Measurements from ENCODE around the gene SLC2A4.

The SLC2A4 gene

DNA sequence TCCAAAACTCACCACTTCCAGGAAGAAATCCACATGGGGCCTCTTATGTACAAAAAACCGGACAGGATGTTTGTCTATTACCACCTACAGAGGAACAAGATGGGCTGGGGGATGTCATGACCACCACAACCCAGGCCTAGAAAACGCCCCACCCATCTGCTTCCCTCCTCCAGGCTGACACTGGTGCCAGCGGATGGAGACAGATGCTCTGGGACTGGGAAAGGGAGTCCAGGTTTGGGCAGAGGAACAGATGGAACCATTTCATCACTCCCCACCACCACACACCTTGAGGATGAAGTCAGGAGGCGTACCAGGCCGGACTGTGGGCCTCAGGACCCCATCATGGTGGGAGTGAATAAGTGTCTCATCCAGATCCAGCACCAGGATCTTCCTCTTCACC is 34.7 kb upstream of the SLC2A4 start:
- DNase-seq (ENCODE audit: low read depth, low spot score), result no peak

DNA sequence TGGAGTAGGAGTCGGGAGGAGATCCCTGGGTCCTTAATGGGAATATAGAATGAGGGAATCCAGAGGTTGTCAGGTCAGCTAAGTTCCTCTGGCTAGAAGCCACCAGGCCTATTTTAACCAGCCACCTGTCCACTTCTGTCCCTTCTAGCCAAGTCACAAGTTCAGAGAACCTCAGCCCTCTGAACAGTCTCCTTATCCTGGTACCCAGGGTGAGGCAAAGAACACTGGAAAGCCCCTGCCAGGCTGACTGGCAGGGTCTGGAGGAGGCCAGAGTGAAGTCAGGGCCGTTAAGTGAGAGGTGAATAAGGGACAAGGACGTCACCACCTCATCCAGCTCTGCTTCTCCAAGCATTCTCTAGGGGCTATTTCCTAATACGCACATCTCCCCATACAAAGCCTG is 32.7 kb upstream of the SLC2A4 start:
- DNase-seq (ENCODE audit: low read depth, low spot score), result no peak

DNA sequence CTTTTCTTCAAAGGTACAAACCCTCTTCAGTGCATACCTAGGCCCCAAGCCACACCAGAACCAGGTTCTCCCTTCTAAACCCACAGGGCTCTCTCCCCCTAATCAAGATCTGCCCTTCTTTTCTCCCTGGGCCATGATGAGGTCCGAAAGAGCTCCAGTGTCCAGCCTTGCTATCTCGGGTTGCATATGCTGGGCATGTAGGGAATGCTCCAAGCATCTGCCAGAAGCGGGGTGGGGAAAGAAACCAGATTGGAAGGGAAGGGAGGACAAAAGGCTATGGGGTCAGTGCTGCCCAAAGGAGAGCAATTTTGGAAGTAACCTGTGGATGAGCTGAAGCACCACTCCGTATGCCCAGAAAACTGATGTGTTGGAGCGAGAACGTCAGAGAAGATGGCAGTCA is 32.3 kb upstream of the SLC2A4 start:
- no peak for DNase-seq (ENCODE audit: low read depth, low spot score)

DNA sequence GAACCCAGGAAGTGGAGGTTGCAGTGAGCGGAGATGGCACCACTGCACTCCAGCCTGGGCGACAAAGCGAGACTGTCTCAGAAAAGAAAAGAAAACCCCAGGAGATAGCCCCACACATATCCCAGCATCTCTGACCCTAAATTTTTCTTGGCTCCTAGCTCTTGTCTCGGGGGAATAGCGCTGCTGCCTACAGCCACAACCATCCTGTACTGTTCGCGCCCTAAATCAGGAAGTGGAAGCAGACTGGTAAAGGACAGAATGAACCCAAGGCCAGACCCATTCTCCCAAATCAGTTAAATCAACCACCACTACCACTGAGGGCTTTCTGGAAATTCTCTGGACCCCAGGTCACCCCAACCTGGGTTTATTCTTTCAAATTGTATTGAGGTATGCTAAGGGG is 31.7 kb upstream of the SLC2A4 start:
- no peak for DNase-seq (ENCODE audit: low read depth, low spot score)

DNA sequence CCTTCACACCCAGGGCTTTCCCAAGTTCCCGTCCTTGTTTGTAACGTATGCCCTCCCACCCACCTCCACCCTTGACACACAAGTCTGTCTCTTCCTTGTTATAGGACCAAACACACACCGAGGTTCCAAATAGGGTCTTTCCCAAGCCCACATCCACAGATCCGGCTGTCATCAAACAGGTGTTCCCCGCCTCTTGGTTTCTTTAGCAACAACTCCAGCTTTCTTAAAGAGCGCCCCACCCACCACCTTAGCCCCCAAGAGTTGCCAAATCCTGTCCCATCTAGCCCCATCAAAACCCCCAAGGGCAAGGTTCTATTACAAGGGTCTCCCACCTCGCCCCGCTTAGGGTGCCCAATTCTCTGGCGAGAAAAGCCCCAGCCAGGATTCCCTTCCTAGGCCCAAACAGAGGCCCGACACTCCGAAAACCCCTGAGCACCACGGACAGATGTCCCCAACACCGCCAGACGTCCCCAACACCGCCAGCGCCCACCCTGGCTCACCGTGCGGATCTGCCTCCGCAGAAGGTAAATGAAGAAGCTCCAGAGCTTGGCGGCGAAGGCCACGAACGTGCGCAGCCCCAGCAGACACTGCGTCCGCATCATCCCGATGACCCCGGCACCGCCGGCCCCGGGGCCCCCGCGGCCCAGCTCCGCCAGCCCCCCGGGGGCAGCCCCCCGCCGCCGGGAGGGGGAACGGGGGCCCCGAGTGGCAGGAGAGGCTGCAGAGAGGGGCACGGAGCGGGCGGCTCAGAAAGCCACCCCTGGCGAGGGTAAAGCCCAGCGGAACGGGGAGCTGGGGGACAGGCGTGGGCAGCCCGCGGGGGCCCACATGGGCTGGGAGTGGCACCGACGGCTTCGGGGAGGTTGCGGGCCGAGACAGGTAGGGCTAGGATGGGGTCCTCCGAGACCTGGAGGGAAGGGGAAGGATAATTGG is 30.6 kb upstream of the SLC2A4 start:
- DNase-seq (ENCODE audit: low read depth, low spot score), result no peak

DNA sequence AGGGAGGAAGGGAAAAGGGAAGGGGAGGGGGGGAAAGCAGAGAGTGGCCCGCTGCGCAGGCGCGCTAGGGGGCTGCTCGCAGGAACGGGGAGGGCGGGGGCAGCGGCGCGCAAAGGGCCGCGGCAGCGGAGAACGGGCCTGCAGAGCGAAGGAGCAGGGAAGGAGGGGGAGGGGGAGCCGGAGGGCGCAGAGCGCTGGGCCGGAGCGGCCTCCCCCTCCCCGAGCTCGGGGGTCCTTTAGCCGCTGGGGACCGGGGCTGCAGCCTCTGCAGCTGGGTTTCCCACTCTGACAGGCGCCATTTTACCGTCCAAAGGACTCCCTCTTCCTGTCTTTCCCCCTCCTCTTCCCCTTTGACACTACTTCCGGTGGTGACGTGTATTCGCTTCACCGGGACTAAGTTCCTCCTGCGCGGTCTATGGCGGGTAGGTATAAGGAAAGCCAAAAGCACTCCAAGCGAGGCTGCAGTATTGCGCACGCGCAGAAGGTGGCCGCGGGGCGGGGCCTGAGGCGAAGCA is 29.8 kb upstream of the SLC2A4 start, which contains the start of gene CTDNEP1:
Gene CTDNEP1 (minus strand): TSS at position 74 of the 515 bp plus-strand sequence. CDS start 438 bp downstream, outside the sequence.
- DNase-seq (ENCODE audit: low read depth, low spot score), result peak; percentile 93

DNA sequence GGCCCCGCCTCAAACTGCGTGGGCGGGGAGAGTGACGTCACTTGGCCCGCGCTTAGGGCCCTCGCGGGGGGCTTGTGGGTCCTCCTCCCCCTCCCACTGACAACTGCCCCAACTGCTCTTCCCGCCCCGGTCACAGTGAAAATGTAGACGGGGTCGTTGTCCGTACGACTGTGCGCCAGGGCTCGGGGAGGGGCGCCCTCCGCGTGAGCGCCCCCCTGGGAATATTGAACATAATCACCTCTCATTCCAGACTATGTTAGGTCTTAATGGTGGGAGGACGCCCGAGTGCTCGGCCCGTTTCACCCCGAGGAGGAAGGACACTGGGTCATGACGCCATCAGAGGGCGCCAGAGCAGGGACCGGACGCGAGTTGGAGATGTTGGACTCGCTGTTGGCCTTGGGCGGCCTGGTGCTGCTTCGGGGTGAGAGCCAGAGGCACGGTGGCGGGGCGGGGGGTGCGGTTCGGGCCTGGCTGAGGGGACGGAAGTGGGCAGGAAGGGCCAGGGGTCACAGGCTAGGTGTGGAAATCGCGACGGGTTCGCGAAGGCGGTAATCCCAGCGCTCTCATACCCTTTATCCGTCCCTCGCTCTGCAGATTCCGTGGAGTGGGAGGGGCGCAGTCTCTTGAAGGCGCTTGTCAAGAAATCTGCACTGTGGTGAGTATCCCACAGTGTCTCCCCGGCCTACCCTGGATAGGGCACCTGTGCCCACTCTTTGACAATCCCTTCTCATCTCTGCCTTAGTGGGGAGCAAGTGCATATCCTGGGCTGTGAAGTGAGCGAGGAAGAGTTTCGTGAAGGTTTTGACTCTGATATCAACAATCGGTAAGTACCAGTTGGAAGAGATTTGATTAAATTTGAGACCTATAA is 29.1 kb upstream of the SLC2A4 start, which contains the start of gene ELP5:
Gene ELP5 (plus strand): TSS at position 40 of the 868 bp plus-strand sequence. CDS start 336 bp downstream, at position 376.
- peak; percentile 74 for DNase-seq (ENCODE audit: low read depth, low spot score)

DNA sequence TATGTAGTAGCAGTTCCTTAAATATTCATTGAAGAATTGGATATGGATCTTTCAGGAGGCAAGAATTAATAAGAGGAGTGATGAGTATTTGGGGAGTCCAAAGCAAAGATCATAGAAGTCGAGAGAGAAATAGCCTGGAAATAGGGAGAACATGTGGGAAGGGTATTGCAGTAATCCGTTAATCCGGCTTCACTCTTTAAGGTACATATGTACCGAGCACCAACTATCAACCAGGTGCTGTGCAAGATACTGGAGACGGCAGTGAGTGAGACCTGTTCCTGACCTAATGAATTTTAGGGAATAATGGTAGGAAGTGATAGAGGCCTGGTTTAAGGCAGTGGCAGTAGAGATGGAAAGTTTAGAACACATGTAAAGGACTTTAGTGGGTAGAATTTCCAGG is 28.4 kb upstream of the SLC2A4 start:
- no peak for DNase-seq (ENCODE audit: low read depth, low spot score)

DNA sequence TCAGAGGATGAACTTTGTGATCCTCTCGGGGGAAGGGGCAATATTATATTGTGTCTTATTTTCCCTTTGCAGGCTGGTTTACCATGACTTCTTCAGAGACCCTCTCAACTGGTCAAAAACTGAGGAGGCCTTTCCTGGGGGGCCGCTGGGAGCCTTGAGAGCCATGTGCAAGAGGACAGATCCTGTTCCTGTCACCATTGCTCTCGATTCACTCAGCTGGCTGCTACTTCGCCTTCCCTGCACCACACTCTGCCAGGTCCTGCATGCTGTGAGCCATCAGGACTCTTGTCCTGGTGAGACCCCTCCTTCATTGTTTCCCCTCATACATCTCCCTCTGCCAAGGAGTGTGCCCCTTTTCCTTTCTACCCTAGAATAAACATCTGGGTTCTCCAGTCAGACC is 27.0 kb upstream of the SLC2A4 start:
- no peak for DNase-seq (ENCODE audit: low read depth, low spot score)

DNA sequence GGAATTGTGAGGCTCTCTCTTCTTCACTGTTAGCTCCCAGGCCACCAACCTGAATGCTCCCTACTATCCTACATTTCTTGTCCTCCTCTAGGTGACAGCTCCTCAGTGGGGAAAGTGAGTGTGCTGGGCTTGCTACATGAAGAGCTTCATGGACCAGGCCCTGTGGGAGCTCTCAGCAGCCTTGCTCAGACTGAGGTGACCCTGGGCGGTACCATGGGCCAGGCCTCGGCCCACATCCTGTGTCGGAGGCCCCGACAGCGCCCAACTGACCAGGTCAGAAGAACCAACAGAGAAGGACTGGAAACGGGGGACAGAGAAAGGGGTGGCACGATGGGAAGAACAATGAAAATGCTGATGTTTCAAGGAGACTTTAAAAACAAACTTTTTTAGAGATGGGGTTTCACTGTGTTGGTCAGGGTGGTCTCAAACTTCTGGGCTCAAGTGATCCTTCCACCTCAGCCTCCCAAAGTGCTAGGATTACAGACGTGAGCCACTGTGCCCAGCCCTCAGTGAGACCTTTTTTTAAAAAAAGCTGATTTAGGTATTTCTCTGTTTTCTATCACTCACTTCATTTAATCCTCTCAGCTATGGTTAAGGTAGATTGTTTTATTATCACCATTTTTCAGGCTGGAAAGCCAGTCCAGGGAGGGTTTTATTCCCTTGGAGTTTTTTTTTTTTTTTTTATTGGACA is 24.6 kb upstream of the SLC2A4 start:
- DNase-seq (ENCODE audit: low read depth, low spot score), result no peak

DNA sequence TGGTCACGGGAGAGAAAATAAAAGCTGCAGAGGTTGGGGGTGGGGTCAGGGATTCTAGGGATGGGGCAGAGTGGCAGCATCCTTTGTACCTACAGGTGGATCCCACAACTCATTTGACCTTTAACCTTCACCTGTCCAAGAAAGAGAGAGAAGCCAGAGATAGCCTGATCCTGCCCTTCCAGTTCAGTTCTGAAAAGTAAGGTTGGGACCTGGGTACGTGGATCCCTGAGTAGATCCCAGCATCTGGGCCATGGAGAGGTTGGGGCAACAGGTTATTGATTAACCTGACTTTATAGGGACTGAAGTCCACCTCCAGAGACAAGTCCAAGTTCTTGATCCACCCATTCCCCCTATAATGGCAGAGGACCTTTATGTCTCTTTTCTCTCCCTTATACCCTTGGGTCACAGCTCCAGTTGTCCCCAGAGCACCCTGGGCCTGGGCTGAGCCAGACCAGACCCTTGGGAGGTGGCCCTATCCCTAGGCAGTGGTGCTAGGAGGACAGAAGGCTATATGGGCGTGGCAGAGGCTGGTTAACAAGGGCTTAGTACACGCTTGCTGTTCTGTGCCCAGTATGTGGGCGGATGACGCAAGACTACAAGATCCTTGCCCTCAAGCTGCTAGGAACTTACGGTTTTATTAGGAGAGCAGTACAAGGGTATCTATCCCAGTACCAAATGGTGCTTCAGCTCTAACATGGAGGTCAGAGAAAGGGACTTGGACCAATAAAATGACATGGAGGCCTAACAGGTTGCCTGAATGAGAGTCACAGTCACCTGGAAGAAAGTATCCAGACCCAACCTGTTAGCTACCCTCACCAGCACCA is 22.6 kb upstream of the SLC2A4 start:
- no peak for DNase-seq (ENCODE audit: low read depth, low spot score)

DNA sequence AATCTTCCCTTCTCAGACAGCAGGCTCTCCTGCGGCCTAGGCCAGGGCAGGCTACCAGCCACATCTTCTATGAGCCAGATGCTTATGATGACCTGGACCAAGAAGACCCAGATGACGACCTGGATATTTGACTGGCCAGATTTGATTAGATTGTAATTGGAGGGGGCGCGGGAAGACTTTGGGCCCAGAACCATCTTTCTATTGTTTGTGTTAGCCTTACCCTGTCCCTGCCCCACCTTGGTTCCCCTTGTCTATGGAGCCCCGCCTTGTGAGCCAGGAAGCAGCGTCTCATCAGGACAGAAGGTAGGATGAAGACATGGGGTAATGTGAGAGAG is 22.0 kb upstream of the SLC2A4 start:
- no peak for DNase-seq (ENCODE audit: low read depth, low spot score)

DNA sequence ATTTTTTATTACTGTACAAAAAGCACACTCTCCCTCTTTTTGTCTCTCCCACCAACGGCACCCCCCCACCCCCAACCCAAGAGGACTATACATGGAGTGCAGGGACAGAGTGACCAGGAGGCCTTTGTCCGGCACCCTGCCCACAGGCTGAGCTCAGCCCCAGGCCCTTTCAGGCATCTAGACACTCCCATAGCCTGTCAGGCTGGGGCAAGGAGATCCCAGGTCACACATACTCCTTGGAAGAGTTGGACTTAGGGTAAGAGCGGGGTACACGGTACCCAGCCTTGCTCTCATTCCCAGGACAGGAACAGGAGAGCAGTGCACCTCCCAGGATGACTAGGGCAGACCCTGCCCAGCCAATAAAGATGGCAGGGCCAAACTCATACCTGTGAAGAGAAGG is 21.4 kb upstream of the SLC2A4 start:
- DNase-seq (ENCODE audit: low read depth, low spot score), result no peak

DNA sequence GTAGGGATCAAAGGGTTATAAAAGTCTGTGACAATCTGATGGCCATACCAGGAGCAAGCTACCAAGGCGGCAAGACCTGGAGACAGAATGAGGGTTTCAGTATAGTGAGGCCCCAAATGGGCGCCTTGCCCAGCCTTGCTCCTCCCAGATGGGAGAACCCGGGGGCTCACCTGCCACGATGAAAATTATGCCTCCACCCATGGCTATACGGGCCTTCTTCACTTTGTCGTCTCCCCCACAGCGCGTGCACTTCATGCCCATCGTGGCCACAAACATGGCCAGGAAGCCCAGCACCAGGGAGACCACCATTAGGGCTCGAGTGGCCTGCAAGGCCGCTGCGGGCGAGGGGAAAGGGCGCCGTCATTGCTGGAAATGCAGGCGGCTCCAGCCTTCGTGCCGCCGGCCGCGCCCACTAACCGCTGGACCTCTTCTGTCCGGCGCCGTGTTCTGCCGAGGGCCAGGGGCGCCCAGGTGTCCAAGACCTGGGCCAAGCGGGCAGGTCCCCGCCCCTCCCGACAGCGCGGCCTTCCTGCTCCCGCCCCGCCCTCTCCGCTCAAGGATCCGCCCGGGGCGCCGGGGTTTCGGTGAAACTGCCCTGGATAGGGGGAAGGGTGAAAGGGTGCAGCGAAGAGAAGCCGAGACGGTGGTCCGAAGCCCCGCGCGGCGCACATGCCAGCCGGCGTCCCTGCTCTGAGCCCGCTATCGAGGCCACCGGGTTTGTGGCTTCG is 20.7 kb upstream of the SLC2A4 start:
- no peak for DNase-seq (ENCODE audit: low read depth, low spot score)

DNA sequence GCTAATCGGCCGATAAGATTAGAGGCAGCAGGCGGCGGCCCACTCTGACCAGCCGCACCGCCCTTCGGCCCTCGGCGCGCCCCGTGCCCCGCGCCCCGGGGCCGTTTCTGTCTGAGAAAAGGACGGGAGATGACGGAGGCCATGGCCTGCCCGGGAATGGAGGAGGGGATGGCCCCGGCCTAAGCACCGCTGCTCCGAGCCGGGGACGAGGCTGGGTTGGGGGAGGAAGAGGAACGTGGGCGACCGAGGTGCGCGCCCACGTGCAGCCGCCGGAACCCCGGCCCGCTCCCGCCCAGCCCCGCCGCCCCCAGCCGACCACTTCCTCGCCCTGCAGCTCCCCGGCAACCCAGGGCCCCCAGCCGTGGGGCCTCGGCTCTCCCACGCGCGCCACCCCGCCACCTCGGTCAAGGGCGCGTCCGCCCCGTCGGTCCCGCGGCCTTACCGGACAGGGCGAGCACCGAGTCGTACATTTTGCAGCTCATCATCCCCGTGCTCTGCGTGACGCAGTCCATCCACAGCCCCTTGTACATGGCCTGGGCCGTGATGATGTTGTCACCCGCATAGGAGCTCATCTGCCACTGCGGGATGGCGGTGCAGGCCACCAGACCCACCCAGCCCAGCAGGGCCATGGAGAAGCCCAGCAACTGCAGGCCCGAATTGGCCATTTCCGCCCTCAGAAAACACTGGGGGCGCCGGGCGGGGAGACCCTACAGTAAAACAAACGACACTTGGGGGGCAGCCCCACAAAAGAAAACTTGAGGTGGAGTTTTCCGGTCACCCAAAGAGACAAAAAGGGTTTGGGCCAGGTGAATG is 19.9 kb upstream of the SLC2A4 start:
- no peak for DNase-seq (ENCODE audit: low read depth, low spot score)

DNA sequence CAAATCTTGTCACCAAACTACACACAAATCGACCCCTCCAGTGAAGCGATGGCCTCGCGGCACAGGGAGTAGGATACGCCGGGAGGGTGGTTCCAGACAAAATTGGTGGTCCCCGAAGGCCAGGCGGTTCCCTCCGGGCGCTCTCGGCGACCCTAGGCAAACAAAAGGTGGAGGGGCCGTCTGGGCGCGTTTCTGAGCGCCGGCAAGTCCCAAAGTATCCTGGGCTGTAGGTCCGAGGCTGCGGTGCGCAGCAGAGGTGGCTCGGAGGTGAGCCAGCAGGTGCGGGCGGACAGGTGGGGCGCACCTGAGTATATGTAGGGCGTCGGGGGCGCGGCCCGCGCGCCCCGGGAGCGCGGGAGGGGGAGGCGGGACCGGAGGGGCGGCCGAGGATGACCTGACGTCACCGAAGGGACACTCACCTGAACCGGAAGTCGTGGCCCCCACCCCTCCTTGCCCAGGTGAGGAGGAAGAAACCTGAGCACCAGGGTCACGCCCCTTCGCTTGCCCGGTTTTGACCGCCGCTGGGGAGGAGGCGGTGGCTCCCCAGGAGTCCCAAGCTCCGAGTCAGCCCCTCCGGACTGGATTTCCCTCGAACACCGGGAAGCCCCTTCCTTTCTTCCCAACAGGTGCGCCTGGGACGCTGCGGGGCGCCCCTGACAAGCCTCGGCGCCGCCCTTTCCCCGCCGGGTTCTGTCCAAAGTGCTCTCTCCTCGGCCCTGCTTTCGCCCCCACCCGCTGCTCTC is 19.2 kb upstream of the SLC2A4 start, which contains the start of gene CLDN7:
Gene CLDN7 (minus strand): TSS at position 287 of the 743 bp plus-strand sequence. CDS start 435 bp downstream, outside the sequence.
- DNase-seq (ENCODE audit: low read depth, low spot score), result no peak

DNA sequence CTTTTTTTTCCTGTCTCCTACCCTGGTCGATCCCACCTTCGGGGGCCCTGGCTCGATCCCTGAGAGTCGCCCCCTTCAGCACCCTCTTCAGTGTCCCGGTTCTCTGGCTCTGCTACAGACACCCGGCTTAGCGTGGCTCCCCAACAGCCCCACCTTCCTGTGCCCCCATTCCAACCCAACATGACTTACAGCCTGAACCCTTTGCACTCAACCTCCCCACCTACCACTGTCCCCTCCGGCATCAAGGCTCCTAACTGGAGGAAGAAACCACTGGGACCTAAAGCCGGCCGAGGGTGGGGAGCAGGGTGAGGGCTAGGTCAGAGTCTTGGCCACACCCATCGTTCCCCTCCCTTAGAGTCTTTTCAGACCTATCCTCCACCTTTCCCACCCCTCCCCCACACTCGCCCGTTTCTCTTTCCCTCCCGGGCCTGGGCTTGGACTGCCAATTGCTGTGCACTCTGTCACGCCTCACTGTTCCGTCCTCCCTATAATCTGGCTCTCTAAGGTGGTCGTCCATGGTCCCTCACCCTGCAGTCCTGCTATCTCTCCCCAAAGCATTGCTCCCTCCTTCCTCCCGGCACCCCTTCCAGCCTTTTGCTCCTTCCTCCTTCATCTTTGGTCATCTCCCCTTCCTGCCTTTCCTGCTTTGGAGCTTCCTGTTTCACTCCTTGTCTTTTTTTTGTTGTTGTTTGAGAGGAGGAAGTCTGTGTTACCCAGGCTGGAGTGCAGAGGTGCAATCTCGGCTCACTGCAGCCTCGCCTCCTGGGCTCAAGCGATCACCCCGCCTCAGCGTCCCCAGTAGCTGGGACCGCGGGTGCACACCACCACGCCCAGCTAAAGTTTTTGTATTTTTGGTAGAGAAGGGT is 18.4 kb upstream of the SLC2A4 start:
- DNase-seq (ENCODE audit: low read depth, low spot score), result no peak

DNA sequence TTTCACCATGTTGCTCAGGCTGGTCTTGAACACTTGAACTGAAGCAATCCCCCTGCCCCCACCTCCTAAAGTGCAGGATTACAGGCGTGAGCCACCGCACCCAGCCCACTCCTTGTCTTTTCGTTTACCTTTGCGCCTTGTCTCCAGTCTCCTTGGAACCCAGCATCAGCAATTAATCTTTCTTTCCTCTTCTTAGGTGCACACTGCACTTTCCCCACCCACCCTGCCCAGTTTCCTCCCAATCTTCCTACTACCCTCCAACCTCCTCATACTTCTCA is 17.8 kb upstream of the SLC2A4 start:
- DNase-seq (ENCODE audit: low read depth, low spot score), result no peak
